ENCODE results near the gene LRTM2. TPM values are rescaled to one million over a fixed set of nuclear protein-coding genes. Genes with fewer than 3 reads are reported as not detected.

Gene LRTM2
- total and polyA plus RNA-seq, 2 experiments from 2014 or later, result not detected

DNA sequence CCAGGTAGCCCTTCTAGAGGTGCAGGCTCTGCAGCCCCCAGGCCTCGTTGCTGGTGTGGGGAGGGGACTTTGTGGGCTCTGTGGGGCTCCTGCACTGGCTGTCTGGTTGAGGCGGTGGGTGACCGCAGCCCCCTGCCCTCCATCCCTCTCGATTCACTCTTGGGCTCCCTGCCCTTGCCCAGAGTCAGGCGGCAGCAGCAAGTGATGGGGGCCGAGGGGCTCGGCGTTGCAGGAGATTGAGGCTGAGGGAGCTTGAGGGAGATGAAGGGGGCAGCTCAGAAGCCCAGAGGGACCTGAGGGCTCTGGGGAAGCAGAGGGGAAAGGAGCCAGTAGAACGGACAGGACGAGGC is 9.5 kb upstream of the LRTM2 start:
- Histone ChIP-seq H3K4me1 (ENCODE audit: insufficient read depth) (peaks cover 3% of the 10 kb centered on the region), H3K79me2 (no peaks in the 10 kb centered on the region), H3K4me3 (no peak overlapping the region), H3K27ac (no peak overlapping the region), H4K20me1 (ENCODE audit: insufficient read depth, poor library complexity, severe bottlenecking) (no peaks in the 10 kb centered on the region), H3K4me2 (no peak overlapping the region), H2AFZ (no peak overlapping the region), H3K27me3 (no peaks in the 10 kb centered on the region), H3K9me3 (ENCODE audit: low read depth) (no peaks in the 10 kb centered on the region), H3K36me3 (replicated peaks; ENCODE audit: insufficient read depth, low read depth) (no peaks in the 10 kb centered on the region), H3K9me2 (replicated peaks; ENCODE audit: insufficient read depth) (no peaks in the 10 kb centered on the region)
- TF ChIP-seq EZH2phosphoT487 (IDR thresholded peaks at IDR 0.05; ENCODE audit: low read depth, severe bottlenecking, unreplicated experiment) (no peak), EZH2 (IDR thresholded peaks at IDR 0.05; ENCODE audit: borderline replicate concordance) (no peak)
- TF ChIP-seq, protein P1, sequence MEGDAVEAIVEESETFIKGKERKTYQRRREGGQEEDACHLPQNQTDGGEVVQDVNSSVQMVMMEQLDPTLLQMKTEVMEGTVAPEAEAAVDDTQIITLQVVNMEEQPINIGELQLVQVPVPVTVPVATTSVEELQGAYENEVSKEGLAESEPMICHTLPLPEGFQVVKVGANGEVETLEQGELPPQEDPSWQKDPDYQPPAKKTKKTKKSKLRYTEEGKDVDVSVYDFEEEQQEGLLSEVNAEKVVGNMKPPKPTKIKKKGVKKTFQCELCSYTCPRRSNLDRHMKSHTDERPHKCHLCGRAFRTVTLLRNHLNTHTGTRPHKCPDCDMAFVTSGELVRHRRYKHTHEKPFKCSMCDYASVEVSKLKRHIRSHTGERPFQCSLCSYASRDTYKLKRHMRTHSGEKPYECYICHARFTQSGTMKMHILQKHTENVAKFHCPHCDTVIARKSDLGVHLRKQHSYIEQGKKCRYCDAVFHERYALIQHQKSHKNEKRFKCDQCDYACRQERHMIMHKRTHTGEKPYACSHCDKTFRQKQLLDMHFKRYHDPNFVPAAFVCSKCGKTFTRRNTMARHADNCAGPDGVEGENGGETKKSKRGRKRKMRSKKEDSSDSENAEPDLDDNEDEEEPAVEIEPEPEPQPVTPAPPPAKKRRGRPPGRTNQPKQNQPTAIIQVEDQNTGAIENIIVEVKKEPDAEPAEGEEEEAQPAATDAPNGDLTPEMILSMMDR (IDR thresholded peaks at IDR 0.05; ENCODE audit: poor library complexity), result no peak
- no peak for DNase-seq (ENCODE audit: low spot score)
- WGBS (ENCODE audit: low lambda C conversion rate, missing lambda C conversion rate), result 96% methylated on average over 9 of the region's 10 CpGs

DNA sequence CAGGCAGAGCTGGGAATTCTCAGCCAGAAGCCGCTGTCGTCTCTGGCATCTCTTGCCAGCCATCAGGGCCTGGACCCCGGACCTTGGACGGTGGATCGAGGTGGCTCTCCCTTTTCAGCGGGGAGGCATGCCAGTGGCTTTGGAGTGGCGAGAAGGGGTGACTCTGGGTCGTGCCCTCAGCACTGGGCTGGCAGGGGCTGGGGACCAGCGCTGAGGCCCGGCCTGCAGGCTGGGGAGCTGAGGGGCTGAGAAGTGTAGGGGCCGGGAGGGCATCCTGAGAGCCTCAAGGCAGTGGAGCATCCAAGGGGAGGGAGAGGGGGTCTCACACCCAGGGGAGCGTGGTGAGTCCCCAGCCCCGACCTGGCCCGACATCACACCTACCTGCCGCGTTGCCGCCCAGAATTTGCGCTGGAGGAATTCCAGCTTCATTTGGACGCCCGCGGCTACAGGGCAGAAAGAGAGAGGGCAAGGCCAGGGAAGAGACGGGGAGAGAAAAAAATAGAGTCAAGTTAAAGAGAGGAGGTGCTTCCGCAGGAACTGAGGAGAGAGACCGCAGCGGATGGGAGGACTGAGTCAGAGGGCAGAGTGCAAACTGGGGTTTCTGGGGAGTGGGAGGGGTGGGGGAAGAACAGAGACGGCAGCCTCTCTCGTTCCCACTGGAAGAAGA is 9.0 kb upstream of the LRTM2 start:
- Histone ChIP-seq H3K4me1 (ENCODE audit: insufficient read depth) (peaks cover 3% of the 10 kb centered on the region), H3K36me3 (replicated peaks; ENCODE audit: insufficient read depth, low read depth) (no peaks in the 10 kb centered on the region), H3K9me2 (replicated peaks; ENCODE audit: insufficient read depth) (no peaks in the 10 kb centered on the region), H3K27me3 (no peaks in the 10 kb centered on the region), H3K9me3 (ENCODE audit: low read depth) (no peaks in the 10 kb centered on the region), H3K27ac (no peak overlapping the region), H4K20me1 (ENCODE audit: insufficient read depth, poor library complexity, severe bottlenecking) (no peaks in the 10 kb centered on the region), H3K4me3 (no peak overlapping the region), H2AFZ (no peak overlapping the region), H3K79me2 (no peaks in the 10 kb centered on the region), H3K4me2 (no peak overlapping the region)
- no peak for DNase-seq (ENCODE audit: low spot score)
- 87% methylated on average over 18 of the region's 27 CpGs for WGBS (ENCODE audit: low lambda C conversion rate, missing lambda C conversion rate)
- TF ChIP-seq EZH2 (IDR thresholded peaks at IDR 0.05; ENCODE audit: borderline replicate concordance) (no peak), EZH2phosphoT487 (IDR thresholded peaks at IDR 0.05; ENCODE audit: low read depth, severe bottlenecking, unreplicated experiment) (no peak)
- TF ChIP-seq, protein P1 (IDR thresholded peaks at IDR 0.05; ENCODE audit: poor library complexity), result no peak

DNA sequence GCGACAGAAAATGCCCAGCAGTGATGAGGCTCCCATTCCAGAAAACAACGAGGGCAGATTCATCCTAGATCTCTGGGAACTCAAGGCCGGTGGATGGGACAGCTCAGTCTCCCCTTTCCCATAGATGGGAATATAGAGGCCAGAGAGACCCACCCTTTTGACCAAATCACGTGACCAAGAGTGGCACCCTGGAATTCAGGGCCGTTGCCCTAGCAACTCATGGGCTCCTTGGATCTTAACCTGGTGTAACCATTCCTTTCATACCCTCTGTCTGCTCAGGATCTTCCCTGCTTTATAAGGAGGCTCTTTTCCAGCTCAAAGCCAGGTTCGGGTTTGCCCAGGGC is 8.4 kb upstream of the LRTM2 start:
- H3K27me3 ChIP-seq, result no peaks in the 10 kb centered on the region
- no peaks in the 10 kb centered on the region for H4K20me1 ChIP-seq (ENCODE audit: insufficient read depth, poor library complexity, severe bottlenecking)
- TF ChIP-seq, protein P1 (IDR thresholded peaks at IDR 0.05; ENCODE audit: poor library complexity), result no peak
- no peak for TF ChIP-seq EZH2 (IDR thresholded peaks at IDR 0.05; ENCODE audit: borderline replicate concordance)
- no peak for TF ChIP-seq EZH2phosphoT487 (IDR thresholded peaks at IDR 0.05; ENCODE audit: low read depth, severe bottlenecking, unreplicated experiment)
- 88% methylated on average over 6 of the region's 6 CpGs for WGBS (ENCODE audit: low lambda C conversion rate, missing lambda C conversion rate)
- H3K4me1 ChIP-seq (ENCODE audit: insufficient read depth), result peaks cover 3% of the 10 kb centered on the region
- no peaks in the 10 kb centered on the region for H3K9me2 ChIP-seq (replicated peaks; ENCODE audit: insufficient read depth)
- H3K36me3 ChIP-seq (replicated peaks; ENCODE audit: insufficient read depth, low read depth), result no peaks in the 10 kb centered on the region
- no peak overlapping the region for H2AFZ ChIP-seq
- H3K79me2 ChIP-seq, result no peaks in the 10 kb centered on the region
- peak overlapping the region; percentile 69 for H3K27ac ChIP-seq
- no peak overlapping the region for H3K4me3 ChIP-seq
- DNase-seq (ENCODE audit: low spot score), result no peak
- no peaks in the 10 kb centered on the region for H3K9me3 ChIP-seq (ENCODE audit: low read depth)
- H3K4me2 ChIP-seq, result no peak overlapping the region
